Choroid plexus epithelial cell (primary cell): ENCODE results near the gene EIF3M.

Experiments used
- DNase-seq: peaks from one replicate; pipeline ENCODE4 v3.0.0-alpha.2; 2010; ENCODE audit warnings: low read depth
- H3K4me3 ChIP-seq: 2 replicates; pipeline ENCODE4 v1.5.1; 2011; ENCODE audit warnings: low read depth, mild to moderate bottlenecking, control low read depth, low read length, moderate library complexity
- CTCF ChIP-seq: conservative IDR thresholded peaks from 2 replicates; pipeline ENCODE4 v1.5.1; 2011; ENCODE audit warnings: low read depth, mild to moderate bottlenecking, control low read depth, inconsistent platforms, low read length, moderate library complexity

Gene EIF3M

GRCh38 chr11:32573228-32573627 lies 10.4 kb upstream of the EIF3M start:
- no peak for DNase-seq
- no peak for TF ChIP-seq CTCF
- no peak overlapping the region for H3K4me3 ChIP-seq

- TF ChIP-seq CTCF: no peak
Measured at GRCh38 chr11:32574421-32574820, 9.2 kb upstream of the EIF3M start.

GRCh38 chr11:32575070-32575469 lies 8.6 kb upstream of the EIF3M start:
- no peak for DNase-seq
- H3K4me3 ChIP-seq: no peak overlapping the region
- TF ChIP-seq CTCF: no peak

More at GRCh38 chr11:32574421-32574820, 9.2 kb upstream of the EIF3M start:
- no peak overlapping the region for H3K4me3 ChIP-seq
- no peak for DNase-seq

GRCh38 chr11:32576456-32576855 lies 7.2 kb upstream of the EIF3M start:
- DNase-seq: no peak
- no peak overlapping the region for H3K4me3 ChIP-seq
- TF ChIP-seq CTCF: no peak

GRCh38 chr11:32580967-32581366 lies 2.7 kb upstream of the EIF3M start:
- DNase-seq: peak; percentile 95
- H3K4me3 ChIP-seq: no peak overlapping the region
- no peak for TF ChIP-seq CTCF

GRCh38 chr11:32581556-32581955 lies 2.1 kb upstream of the EIF3M start:
- peak; percentile 35 for DNase-seq
- no peak for TF ChIP-seq CTCF
- no peak overlapping the region for H3K4me3 ChIP-seq

GRCh38 chr11:32584921-32585320 lies 1.3 kb downstream of the EIF3M start:
- TF ChIP-seq CTCF: no peak

More at GRCh38 chr11:32584921-32585320, 1.3 kb downstream of the EIF3M start:
- no peak for DNase-seq
- H3K4me3 ChIP-seq: peak overlapping the region; percentile 90
